ENCODE results near the gene FAM78A.
"Not testable (repeated sequence)": the region's sequence is repeated elsewhere in the genome, so short reads cannot be mapped to it uniquely, and the experiment has no call there.

The FAM78A gene

GRCh38 chr9:131271506-131271931 lies 4.8 kb downstream of the FAM78A start:
- Mint-ChIP-seq H3K27me3 (peaks cover 4% of the 10 kb centered on the region), H3K9me3 (no peaks in the 10 kb centered on the region), H3K36me3 (peaks cover 72% of the 10 kb centered on the region), H3K4me3 (peak overlapping the region; percentile 97), H3K4me1 (peaks cover 52% of the 10 kb centered on the region), H3K27ac (peak overlapping the region; percentile 99)
- no peak for DNase-seq
- CTCF ChIA-PET: interaction anchor here (1.0 to 6.4 kb wide), 3 partner anchors 10 to 19 kb away, joined by 4 to 36 read pairs (median 8); no protein-coding TSS in a partner anchor

GRCh38 chr9:131271016-131271273 lies 5.4 kb downstream of the FAM78A start:
- H3K9me3 Mint-ChIP-seq, H3K27me3 Mint-ChIP-seq, DNase-seq: not testable (repeated sequence)
- Mint-ChIP-seq H3K36me3 (peaks cover 73% of the 10 kb centered on the region), H3K4me1 (peaks cover 58% of the 10 kb centered on the region), H3K4me3 (peak overlapping the region; percentile 97), H3K27ac (peak overlapping the region; percentile 99)
- CTCF ChIA-PET: interaction anchor here (1.0 to 6.4 kb wide), 3 partner anchors 10 to 18 kb away, joined by 4 to 36 read pairs (median 8); no protein-coding TSS in a partner anchor

GRCh38 chr9:131270171-131271015 lies 5.9 kb downstream of the FAM78A start:
- peaks cover 2% of the 10 kb centered on the region for H3K27me3 Mint-ChIP-seq
- CTCF ChIA-PET: interaction anchor here (0.8 to 6.4 kb wide), 5 partner anchors 9 to 92 kb away, joined by 3 to 36 read pairs (median 4); no protein-coding TSS in a partner anchor
- peaks cover 67% of the 10 kb centered on the region for H3K36me3 Mint-ChIP-seq
- peak overlapping the region; percentile 99 for H3K27ac Mint-ChIP-seq
- H3K4me3 Mint-ChIP-seq: peak overlapping the region; percentile 97
- peaks cover 64% of the 10 kb centered on the region for H3K4me1 Mint-ChIP-seq
- DNase-seq: peak; percentile 76
- H3K9me3 Mint-ChIP-seq: no peaks in the 10 kb centered on the region

- Mint-ChIP-seq H3K27ac (peak overlapping the region; percentile 99), H3K27me3 (no peaks in the 10 kb centered on the region), H3K4me3 (peak overlapping the region; percentile 97), H3K9me3 (no peaks in the 10 kb centered on the region), H3K36me3 (peaks cover 60% of the 10 kb centered on the region), H3K4me1 (peaks cover 83% of the 10 kb centered on the region)
- CTCF ChIA-PET: interaction anchor here (0.6 to 6.4 kb wide), 3 partner anchors 10 to 87 kb away, joined by 3 to 36 read pairs (median 4); no protein-coding TSS in a partner anchor
- DNase-seq: peak; percentile 71
Measured at GRCh38 chr9:131266266-131267229, 9.8 kb downstream of the FAM78A start.

- peak; percentile 48 for DNase-seq
- H3K27me3 Mint-ChIP-seq: no peaks in the 10 kb centered on the region
- H3K9me3 Mint-ChIP-seq: no peaks in the 10 kb centered on the region
- peaks cover 58% of the 10 kb centered on the region for H3K36me3 Mint-ChIP-seq
- peaks cover 78% of the 10 kb centered on the region for H3K4me1 Mint-ChIP-seq
- CTCF ChIA-PET: interaction anchor here (1.1 kb wide), 2 partner anchors 87 to 468 kb away, joined by 3 to 5 read pairs; no protein-coding TSS in a partner anchor
- peak overlapping the region; percentile 97 for H3K4me3 Mint-ChIP-seq
- H3K27ac Mint-ChIP-seq: peak overlapping the region; percentile 99
Measured at GRCh38 chr9:131264231-131264630, 12.1 kb downstream of the FAM78A start.

GRCh38 chr9:131263701-131264100 lies 12.6 kb downstream of the FAM78A start:
- no peak for DNase-seq
- H3K36me3 Mint-ChIP-seq: peaks cover 58% of the 10 kb centered on the region
- H3K27me3 Mint-ChIP-seq: no peaks in the 10 kb centered on the region
- peaks cover 79% of the 10 kb centered on the region for H3K4me1 Mint-ChIP-seq
- peak overlapping the region; percentile 99 for H3K27ac Mint-ChIP-seq
- CTCF ChIA-PET: interaction anchor here (1.1 kb wide), 2 partner anchors 87 to 469 kb away, joined by 3 to 5 read pairs; no protein-coding TSS in a partner anchor
- H3K9me3 Mint-ChIP-seq: no peaks in the 10 kb centered on the region
- peak overlapping the region; percentile 97 for H3K4me3 Mint-ChIP-seq

GRCh38 chr9:131263033-131263343 lies 13.3 kb downstream of the FAM78A start:
- H3K9me3 Mint-ChIP-seq, H3K27me3 Mint-ChIP-seq, DNase-seq, CTCF ChIA-PET: not testable (repeated sequence)
- Mint-ChIP-seq H3K4me1 (peaks cover 81% of the 10 kb centered on the region), H3K27ac (peak overlapping the region; percentile 72), H3K36me3 (peaks cover 56% of the 10 kb centered on the region), H3K4me3 (peak overlapping the region; percentile 1)

GRCh38 chr9:131262327-131263032 lies 13.8 kb downstream of the FAM78A start:
- DNase-seq: no peak
- Mint-ChIP-seq H3K27ac (peak overlapping the region; percentile 72), H3K4me3 (peak overlapping the region; percentile 1), H3K4me1 (peaks cover 84% of the 10 kb centered on the region), H3K27me3 (no peaks in the 10 kb centered on the region), H3K9me3 (no peaks in the 10 kb centered on the region), H3K36me3 (peaks cover 59% of the 10 kb centered on the region)
- CTCF ChIA-PET: interaction anchor here (0.6 kb wide), 1 partner anchor 27 kb away, joined by 3 read pairs; no protein-coding TSS in a partner anchor

- Mint-ChIP-seq H3K4me1 (peaks cover 81% of the 10 kb centered on the region), H3K4me3 (no peak overlapping the region), H3K36me3 (peaks cover 51% of the 10 kb centered on the region), H3K27me3 (no peaks in the 10 kb centered on the region), H3K9me3 (no peaks in the 10 kb centered on the region), H3K27ac (peak overlapping the region; percentile 76)
- DNase-seq: no peak
- CTCF ChIA-PET: interaction anchor here (0.6 kb wide), 2 partner anchors 10 to 57 kb away, joined by 3 to 4 read pairs; no protein-coding TSS in a partner anchor
Measured at GRCh38 chr9:131260751-131261452, 15.4 kb downstream of the FAM78A start.

GRCh38 chr9:131259916-131260597 lies 16.3 kb downstream of the FAM78A start:
- CTCF ChIA-PET: no interaction called here
- Mint-ChIP-seq H3K4me1 (peaks cover 81% of the 10 kb centered on the region), H3K36me3 (peaks cover 50% of the 10 kb centered on the region), H3K4me3 (no peak overlapping the region), H3K27ac (peak overlapping the region; percentile 76), H3K9me3 (no peaks in the 10 kb centered on the region), H3K27me3 (no peaks in the 10 kb centered on the region)
- no peak for DNase-seq

GRCh38 chr9:131259432-131259898 lies 16.8 kb downstream of the FAM78A start:
- Mint-ChIP-seq H3K36me3 (peaks cover 45% of the 10 kb centered on the region), H3K27me3 (no peaks in the 10 kb centered on the region), H3K9me3 (no peaks in the 10 kb centered on the region), H3K27ac (peak overlapping the region; percentile 67), H3K4me3 (no peak overlapping the region), H3K4me1 (peaks cover 81% of the 10 kb centered on the region)
- CTCF ChIA-PET: interaction anchor here (1.2 kb wide), 1 partner anchor 14 kb away, joined by 3 read pairs; no protein-coding TSS in a partner anchor
- DNase-seq: no peak

- Mint-ChIP-seq H3K36me3 (peaks cover 39% of the 10 kb centered on the region), H3K4me1 (peaks cover 81% of the 10 kb centered on the region)
- CTCF ChIA-PET: interaction anchor here (0.6 to 2.0 kb wide), 3 partner anchors 15 to 473 kb away, joined by 3 to 7 read pairs (median 3); no protein-coding TSS in a partner anchor
Measured at GRCh38 chr9:131258698-131259431, 17.4 kb downstream of the FAM78A start.

More at GRCh38 chr9:131258698-131259431, 17.4 kb downstream of the FAM78A start:
- H3K9me3 Mint-ChIP-seq: no peaks in the 10 kb centered on the region
- H3K27ac Mint-ChIP-seq: peak overlapping the region; percentile 99
- DNase-seq: no peak
- H3K27me3 Mint-ChIP-seq: no peaks in the 10 kb centered on the region
- H3K4me3 Mint-ChIP-seq: no peak overlapping the region
